B cell (primary cell): ENCODE data around the gene OR8H1. TPM values are rescaled to one million over a fixed set of nuclear protein-coding genes. Genes with fewer than 3 reads are reported as not detected.

Source experiments
- ATAC-seq: fragments of 200-7000 bp; cut with Tn5 transposase; one replicate; pipeline ENCODE4 v1.10.0; 2021; ENCODE audit warnings: low read depth, mild to moderate bottlenecking, moderate number of reproducible peaks, moderate library complexity
- CTCF ChIA-PET: fragments of 350-600 bp; sonication (Branson Sonifier 250); formaldehyde crosslinking; loops from one replicate; lab custom pipeline; 2021; ENCODE audit warnings: antibody characterized with exemption, inconsistent platforms; lab: Charles Lee
- POLR2A ChIA-PET: fragments of 350-600 bp; sonication (Branson Sonifier 250); formaldehyde crosslinking; loops from one replicate; lab custom pipeline; 2021; ENCODE audit warnings: antibody characterized with exemption; lab: Charles Lee
- DNase-seq: peaks from one replicate; pipeline ENCODE4 v3.0.0; 2013
- H2AFZ ChIP-seq: 2 replicates; pipeline ENCODE4 v1.6.1; 2012; ENCODE audit warnings: mild to moderate bottlenecking, low read depth, low read length; ENCODE audit not compliant: insufficient read depth, poor library complexity, severe bottlenecking
- H3K27ac ChIP-seq, 2 donors: 1 replicate in 1 of 2; 2 replicates in 1 of 2; pipeline ENCODE4 v1.5.1; 2012 to 2013; ENCODE audit warnings: low read length in 2 of 2, mild to moderate bottlenecking in 2 of 2, moderate library complexity in 1 of 2
- H3K27me3 ChIP-seq, 4 experiments: fragments of 200-600 bp in 1 of 4; sonication (generic) in 1 of 4; replicated peaks in 1 of 4; 1 replicate in 2 of 4; 2 replicates in 2 of 4; pipeline versions ENCODE4 v1.6.1 to v1.7.0; 2013 to 2016; ENCODE audit warnings: low read length in 3 of 4, mild to moderate bottlenecking in 2 of 4, mixed read lengths in 1 of 4, moderate library complexity in 1 of 4; ENCODE audit not compliant: insufficient read depth in 4 of 4, control insufficient read depth in 3 of 4; ENCODE audit errors: control extremely low read depth in 1 of 4
- H3K36me3 ChIP-seq, 2 experiments: replicated peaks in 1 of 2; 1 replicate in 1 of 2; 2 replicates in 1 of 2; pipeline versions ENCODE4 v1.6.1 to v1.7.1; 2013; ENCODE audit warnings: low read length in 1 of 2; ENCODE audit not compliant: insufficient read depth in 2 of 2, control insufficient read depth in 1 of 2; ENCODE audit errors: control extremely low read depth in 1 of 2, extremely low read depth in 1 of 2
- H3K4me1 ChIP-seq, 2 donors: fragments of 200-600 bp in 1 of 2; sonication (generic) in 1 of 2; 1 replicate in 1 of 2; 2 replicates in 1 of 2; pipeline versions ENCODE4 v1.5.1 to v1.6.1; 2013 to 2017; ENCODE audit warnings: low read length in 2 of 2; ENCODE audit not compliant: control insufficient read depth in 2 of 2, insufficient read depth in 2 of 2
- H3K4me2 ChIP-seq: replicated peaks from 2 replicates; pipeline ENCODE3; 2012; ENCODE audit warnings: mild to moderate bottlenecking, low read depth, low read length; ENCODE audit not compliant: poor library complexity, severe bottlenecking
- H3K4me3 ChIP-seq, 5 experiments: fragments of 200-600 bp in 1 of 5; sonication (generic) in 1 of 5; 1 replicate in 3 of 5; 2 replicates in 2 of 5; pipeline versions ENCODE4 v1.5.1 to v1.7.0; 2011 to 2016; ENCODE audit warnings: low read length in 4 of 5, mild to moderate bottlenecking in 4 of 5, low read depth in 2 of 5, control low read depth in 1 of 5, moderate library complexity in 1 of 5; ENCODE audit not compliant: insufficient read depth in 1 of 5; ENCODE audit errors: control extremely low read depth in 1 of 5, extremely low read depth in 1 of 5
- H3K79me2 ChIP-seq: fragments of 200-600 bp; sonication (generic); one replicate; pipeline ENCODE4 v1.6.0; 2016; ENCODE audit warnings: low read length; ENCODE audit not compliant: control insufficient read depth, insufficient read depth
- H3K9ac ChIP-seq: fragments of 200-600 bp; sonication (generic); 2 replicates; pipeline ENCODE4 v1.6.1; 2017; ENCODE audit warnings: mild to moderate bottlenecking, low read length, moderate library complexity
- H3K9me3 ChIP-seq, 3 donors: one replicate each; pipeline versions ENCODE4 v1.6.1 to v1.7.1; 2013; ENCODE audit warnings: low read length in 2 of 3; ENCODE audit not compliant: control insufficient read depth in 2 of 3, insufficient read depth in 1 of 3; ENCODE audit errors: control extremely low read depth in 1 of 3
- H4K20me1 ChIP-seq: 2 replicates; pipeline ENCODE4 v1.6.0; 2012; ENCODE audit warnings: mild to moderate bottlenecking, low read length; ENCODE audit not compliant: insufficient read depth, control insufficient read depth, poor library complexity, severe bottlenecking
- H3K27ac Mint-ChIP-seq: one replicate; pipeline ENCODE4 v1.8.0; 2021; ENCODE audit warnings: mixed read lengths
- H3K27me3 Mint-ChIP-seq: one replicate; pipeline ENCODE4 v1.8.0; 2021; ENCODE audit warnings: mixed read lengths
- H3K4me1 Mint-ChIP-seq: one replicate; pipeline ENCODE4 v1.8.0; 2021; ENCODE audit warnings: mixed read lengths
- H3K4me3 Mint-ChIP-seq: one replicate; pipeline ENCODE4 v1.8.0; 2021; ENCODE audit warnings: mixed read lengths
- H3K9me3 Mint-ChIP-seq: one replicate; pipeline ENCODE4 v1.8.0; 2022; ENCODE audit warnings: mixed read lengths; ENCODE audit not compliant: insufficient read depth
- CTCF ChIP-seq: fragments of 200-600 bp; IDR thresholded peaks from one replicate; pipeline ENCODE4 v1.8.0; 2022; ENCODE audit warnings: antibody characterized with exemption, mild to moderate bottlenecking
- EZH2 ChIP-seq: IDR thresholded peaks from 2 replicates; pipeline ENCODE4 v1.6.1; 2012; ENCODE audit warnings: borderline replicate concordance, low read depth, mild to moderate bottlenecking, moderate library complexity, low read length; ENCODE audit not compliant: insufficient read depth, poor library complexity, severe bottlenecking
- WGBS: methylation state at CpG from one replicate; pipeline ENCODE4 v1.1.5; 2013; ENCODE audit warnings: missing lambda C conversion rate; ENCODE audit not compliant: insufficient coverage; 5-methylcytosine and 5-hydroxymethylcytosine counted together
- intact Hi-C: fragments of 100-400 bp; cut with micrococcal nuclease; formaldehyde crosslinking; loops from one replicate; pipeline ENCODE4 v1.10.0; 2022
- polyA minus RNA-seq: library from RNA; depleted of rRNA, polyadenylated mRNA; stranded (reverse); fragments of >200 nt; gene quantifications from 2 replicates; pipeline ENCODE4 v1.2.3, GENCODE V29; 2012
- polyA plus RNA-seq: library from polyadenylated mRNA; depleted of rRNA; stranded (reverse); fragments of >200 nt; gene quantifications from 2 replicates; pipeline ENCODE4 v1.2.3, GENCODE V29; 2012
- total RNA-seq, 2 donors: library from RNA; stranded (reverse); fragments of 120-200 nt in 1 of 2; gene quantifications; 1 replicate in 1 of 2; 2 replicates in 1 of 2; pipeline versions ENCODE4 v1.2.3 to v1.2.4, GENCODE V29; 2013 to 2022

Gene OR8H1
- total RNA-seq (not detected in 2 replicates), polyA plus RNA-seq (not detected in 2 replicates), polyA minus RNA-seq (not detected in 2 replicates)
- total RNA-seq (2013), result not detected

GRCh38 chr11:56292154-56292553, at the start of gene OR8H1:
TSS of gene OR8H1 (minus strand) at chr11:56292254. CDS start at chr11:56291062, 1,192 bp downstream.
- no peak within 1 kb of the TSS for H2AFZ ChIP-seq
- no peaks in the 10 kb centered on the region for H3K4me1 ChIP-seq
- no peak within 1 kb of the TSS for H3K4me2 ChIP-seq
- ChIA-PET POLR2A (no interaction called here), CTCF (no interaction called here)
- peaks cover 2% of the 10 kb centered on the region for H3K9me3 Mint-ChIP-seq
- H3K9ac ChIP-seq, result no peak within 1 kb of the TSS
- H3K27me3 Mint-ChIP-seq, result no peaks in the 10 kb centered on the region
- H3K4me3 Mint-ChIP-seq, result no peak within 1 kb of the TSS
- no peaks in the 10 kb centered on the region for H3K79me2 ChIP-seq
- intact Hi-C loops, result no loop called here
- no peaks in the 10 kb centered on the region for H3K36me3 ChIP-seq
- no peaks in the 10 kb centered on the region for H3K4me1 Mint-ChIP-seq
- no peak within 1 kb of the TSS for H3K27ac Mint-ChIP-seq
- no peaks in the 10 kb centered on the region for H3K27me3 ChIP-seq
- H3K27ac ChIP-seq, result no peak within 1 kb of the TSS
- H4K20me1 ChIP-seq, result no peaks in the 10 kb centered on the region
- no peak within 1 kb of the TSS for H3K4me3 ChIP-seq
- no peak for TF ChIP-seq CTCF
- TF ChIP-seq EZH2, result no peak
- ATAC-seq (no peak), DNase-seq (no peak)
- peaks cover 0 to 3% (median 0%) of the 10 kb centered on the region in 3 donors for H3K9me3 ChIP-seq
- no CpG with 5 or more reads among the region's 2 CpGs for WGBS

- Mint-ChIP-seq H3K27ac (no peak overlapping the region), H3K27me3 (no peaks in the 10 kb centered on the region), H3K4me1 (no peaks in the 10 kb centered on the region), H3K4me3 (no peak overlapping the region), H3K9me3 (peaks cover 8% of the 10 kb centered on the region)
- no peak overlapping the region for H3K9ac ChIP-seq
- H3K4me1 ChIP-seq, result no peaks in the 10 kb centered on the region
- H3K27ac ChIP-seq, result no peak overlapping the region
- H2AFZ ChIP-seq, result no peak overlapping the region
- no peaks in the 10 kb centered on the region for H4K20me1 ChIP-seq
- no peaks in the 10 kb centered on the region for H3K27me3 ChIP-seq
- no peak for ATAC-seq
- intact Hi-C loops, result no loop called here
- no peak overlapping the region for H3K4me3 ChIP-seq
- POLR2A ChIA-PET, result no interaction called here
- H3K4me2 ChIP-seq, result no peak overlapping the region
- H3K9me3 ChIP-seq, result peaks cover 0 to 5% (median 0%) of the 10 kb centered on the region in 3 donors
- no peaks in the 10 kb centered on the region for H3K36me3 ChIP-seq
- TF ChIP-seq CTCF, result no peak
- no peak for TF ChIP-seq EZH2
- no peak for DNase-seq
- CTCF ChIA-PET, result no interaction called here
- no peaks in the 10 kb centered on the region for H3K79me2 ChIP-seq
Observed at GRCh38 chr11:56340289-56340688, 48.2 kb upstream of the OR8H1 start.
